M059J (cell line): ENCODE results near the gene MFSD6. TPM values are rescaled to one million over a fixed set of nuclear protein-coding genes. Genes with fewer than 3 reads are reported as not detected.
"Not testable (repeated sequence)": the region's sequence is repeated elsewhere in the genome, so short reads cannot be mapped to it uniquely, and the experiment has no call there.

Experiments used
- DNase-seq: peaks from one replicate; pipeline ENCODE4 v3.0.0-alpha.2; 2012; ENCODE audit warnings: low read depth
- total RNA-seq: library from RNA; depleted of rRNA; stranded (reverse); fragments of >200 nt; shearing (Covaris generic); gene quantifications from 2 replicates; pipeline ENCODE4 v1.2.3, GENCODE V29; 2014

MFSD6 gene
- total RNA-seq, 1 experiment from 2014 or later, result 27.4 TPM

DNA sequence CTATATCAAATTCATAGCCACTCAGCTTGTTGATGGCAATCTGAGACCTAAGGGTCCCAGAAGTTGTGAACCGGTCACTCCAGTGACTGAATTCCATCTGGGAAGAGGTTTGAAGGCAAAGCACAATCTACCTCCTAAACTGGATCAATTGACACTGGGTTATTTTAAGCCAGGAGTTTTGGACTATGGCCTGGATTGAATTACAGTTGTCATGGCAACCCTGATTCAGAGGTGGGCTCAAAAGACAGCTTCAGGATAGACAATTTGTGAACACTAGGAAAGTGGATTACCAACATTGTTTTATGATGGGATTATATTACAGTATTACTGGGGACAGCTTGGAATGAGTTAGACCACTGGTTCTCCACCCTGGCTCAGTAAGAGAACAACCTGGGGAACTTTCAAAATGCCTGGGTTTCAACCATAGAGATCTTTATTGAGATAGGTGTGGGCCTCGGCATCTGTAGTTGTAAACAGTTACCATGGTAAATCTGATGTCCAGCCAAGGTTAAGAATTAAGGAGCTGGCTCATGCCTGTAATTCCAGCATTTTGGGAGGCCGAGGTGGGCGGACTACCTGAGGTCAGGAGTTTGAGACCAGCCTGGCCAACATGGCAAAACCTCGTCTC is 58.8 kb downstream of the MFSD6 start:
- DNase-seq, result peak; percentile 84

DNA sequence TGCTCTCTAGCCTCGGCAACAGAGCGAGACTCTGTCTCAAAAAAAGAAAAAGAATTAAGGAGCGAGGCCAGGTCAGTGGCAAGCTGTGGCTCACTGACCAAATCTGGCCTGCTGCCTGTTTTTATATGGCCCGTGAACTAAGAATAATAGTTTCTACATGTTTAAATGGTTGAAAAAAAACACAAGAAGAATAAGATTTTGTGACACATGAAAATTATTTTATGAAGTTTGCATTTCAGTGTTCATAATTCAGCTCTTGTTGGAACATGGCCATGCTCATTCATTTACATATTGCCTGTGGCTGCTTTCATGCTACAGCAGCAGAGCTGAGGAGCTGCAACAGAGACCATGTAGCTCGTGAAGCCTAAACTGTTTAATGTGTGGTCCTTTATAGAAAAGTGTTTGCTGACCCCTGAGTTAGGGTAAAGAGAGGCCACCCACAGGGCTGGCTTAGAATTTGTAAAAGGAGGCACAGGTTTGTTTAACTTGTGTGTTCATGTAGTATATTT is 59.5 kb downstream of the MFSD6 start:
- peak; percentile 56 for DNase-seq

DNA sequence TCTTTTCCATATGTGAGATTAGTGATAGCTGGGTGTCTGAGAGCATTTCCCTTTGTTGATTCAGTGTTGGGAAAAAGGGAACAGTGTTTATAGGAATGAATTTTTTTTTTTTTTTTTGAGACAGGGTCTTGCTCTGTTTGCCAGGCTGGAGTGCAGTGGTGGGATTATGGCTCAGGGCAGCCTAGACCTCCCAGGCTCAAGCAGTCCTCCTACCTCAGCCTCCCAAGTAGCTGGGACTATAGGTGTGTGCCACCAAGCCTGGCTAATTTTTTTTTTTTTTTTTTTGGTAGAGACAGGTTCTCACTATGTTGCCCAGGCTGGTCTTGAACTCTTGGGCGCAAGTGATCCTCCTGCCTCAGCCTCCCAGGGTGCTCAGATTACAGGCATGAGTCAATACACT is 60.2 kb downstream of the MFSD6 start:
- peak; percentile 48 for DNase-seq

DNA sequence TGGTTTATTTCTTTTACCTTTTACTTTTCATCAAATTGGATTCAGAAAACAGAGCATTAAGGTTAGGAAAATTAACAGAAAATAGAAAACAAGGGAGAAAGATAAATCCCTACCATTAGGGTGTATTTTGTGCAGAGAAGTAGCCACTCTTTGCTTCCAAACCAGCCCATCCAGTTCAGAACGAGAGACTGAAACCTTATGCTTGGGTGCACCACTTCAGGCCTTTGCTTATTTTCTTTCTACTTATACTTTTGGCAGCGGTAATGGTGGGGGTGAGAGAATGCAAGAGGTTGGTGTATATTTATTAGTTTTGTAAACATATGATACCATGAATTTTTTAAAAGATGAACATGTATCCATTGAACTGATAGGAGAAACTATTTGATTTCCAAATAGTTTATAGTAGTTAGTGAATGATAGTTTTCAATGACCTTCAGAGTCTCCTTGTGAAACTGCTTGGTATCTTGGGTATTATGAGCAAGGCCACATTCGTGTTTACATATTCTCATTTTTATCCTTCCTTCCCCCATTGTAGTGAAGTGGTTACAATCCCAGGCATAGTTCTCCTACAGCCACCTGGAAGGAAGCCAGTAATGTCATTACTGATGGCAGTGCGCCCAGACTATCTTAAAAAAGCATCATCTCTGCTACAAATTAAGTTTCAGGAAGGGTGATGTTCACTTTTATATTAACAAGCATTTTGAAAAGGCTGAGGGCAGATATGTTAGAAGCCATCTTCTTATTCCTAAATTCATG is 60.8 kb downstream of the MFSD6 start:
- DNase-seq, result peak; percentile 95

DNA sequence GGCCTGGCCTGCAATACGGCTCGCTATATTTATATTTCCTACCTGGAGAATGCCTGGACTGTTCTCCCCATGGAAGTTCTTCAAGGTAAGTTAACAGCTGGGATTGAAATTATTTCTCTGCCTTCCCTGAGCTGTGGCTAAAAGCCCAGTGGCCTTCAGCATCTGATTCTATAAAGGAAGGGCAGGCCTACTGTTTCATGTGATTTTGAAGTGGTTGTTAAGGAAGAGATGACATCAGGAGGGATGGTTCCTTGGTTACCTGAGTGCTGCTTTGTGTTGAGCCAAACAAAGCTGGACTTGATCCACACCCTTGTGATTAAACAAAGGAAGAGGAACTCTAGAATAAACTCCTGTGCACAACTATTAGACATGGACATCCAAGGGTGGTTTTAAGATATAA is 61.6 kb downstream of the MFSD6 start:
- peak; percentile 91 for DNase-seq

DNA sequence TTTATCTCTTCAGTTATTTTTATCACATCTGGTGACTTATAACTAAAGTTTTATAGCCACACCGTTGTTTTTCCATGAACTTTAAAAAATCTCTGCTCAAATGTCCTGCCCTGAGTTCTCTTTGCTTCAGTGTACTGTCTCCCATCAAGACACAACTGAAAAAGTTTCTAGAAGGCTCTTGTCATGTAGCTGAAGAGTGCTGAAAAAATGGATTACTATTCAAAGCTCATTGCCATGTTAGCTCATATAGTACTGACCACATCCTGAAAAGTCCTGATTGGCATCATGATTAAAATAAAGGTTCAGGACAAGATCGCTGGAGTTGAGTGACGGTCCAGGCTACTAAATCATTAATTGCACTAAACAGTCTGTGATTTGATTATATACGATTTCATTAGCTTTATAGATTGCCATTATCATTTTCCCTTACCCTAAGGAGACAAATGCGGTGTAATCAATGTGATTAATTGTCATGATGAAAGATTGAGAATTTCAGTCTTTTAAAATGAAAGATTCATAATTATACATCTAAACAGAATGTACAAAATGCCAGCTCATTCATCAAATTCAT is 62.2 kb downstream of the MFSD6 start:
- DNase-seq, result no peak

DNA sequence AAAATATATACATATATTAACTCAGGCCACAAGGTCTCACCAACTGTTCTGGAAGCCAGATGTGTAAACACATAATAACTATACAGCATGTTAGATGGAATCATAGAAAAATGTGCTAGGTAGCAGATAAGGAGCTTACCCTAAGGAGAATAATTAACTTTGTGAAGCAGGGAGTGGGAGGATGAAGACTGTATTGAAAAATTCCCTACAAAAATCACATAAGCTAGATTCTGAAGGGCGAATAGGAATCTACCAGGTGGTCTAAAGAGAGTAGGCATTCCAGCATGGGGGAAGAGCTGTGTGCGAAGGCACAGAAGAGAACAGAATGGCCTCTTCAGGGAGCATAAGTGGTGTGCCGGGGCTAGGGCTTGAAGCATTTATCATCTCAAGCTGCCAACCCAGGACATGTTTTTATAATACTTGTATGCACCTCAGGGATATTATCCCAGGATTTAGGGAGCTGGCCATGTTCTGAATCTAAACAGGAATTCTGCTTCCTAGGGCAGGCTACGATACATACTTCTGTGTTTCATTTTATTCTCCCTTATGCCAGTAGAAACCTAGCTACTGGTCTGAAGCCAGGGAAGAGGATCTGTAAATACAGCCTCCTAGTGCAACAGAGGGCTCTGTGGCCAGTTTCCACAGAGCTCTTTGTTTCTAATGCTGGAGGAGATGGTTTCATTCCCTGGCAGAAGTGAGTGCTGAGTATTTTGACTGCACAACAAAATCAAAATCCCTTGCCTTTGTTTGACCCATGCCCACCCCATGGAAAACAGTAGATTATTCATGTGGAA is 69.7 kb downstream of the MFSD6 start:
- no peak for DNase-seq

DNA sequence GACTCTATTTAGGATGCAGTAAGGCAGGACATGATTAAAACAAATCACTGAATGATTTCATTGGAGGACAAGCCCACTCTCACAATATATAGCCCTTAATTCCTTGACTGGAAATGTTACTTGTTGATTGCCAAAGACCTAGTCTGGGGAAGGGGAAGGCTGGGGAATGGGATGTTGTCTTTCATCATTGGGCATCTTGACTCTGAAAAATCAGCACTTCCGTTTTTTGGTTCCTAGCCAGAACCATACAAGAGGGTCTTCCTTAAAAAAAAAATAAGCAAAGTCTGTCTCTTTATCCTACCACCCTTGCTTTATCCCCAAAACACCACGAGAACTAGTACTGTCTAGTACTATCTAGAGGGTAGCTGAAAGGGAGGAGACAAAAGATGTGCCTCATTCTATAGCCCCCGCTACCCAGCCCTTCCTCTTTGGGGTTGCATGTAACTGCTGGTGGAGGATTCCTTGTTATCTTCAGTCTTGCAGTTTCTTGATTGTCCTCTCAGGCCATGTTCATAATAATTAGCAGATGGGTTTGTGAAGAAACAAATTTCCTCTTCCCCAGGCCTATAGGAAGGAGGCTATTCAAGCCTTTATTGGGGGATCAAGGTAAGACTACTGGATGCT is 70.5 kb downstream of the MFSD6 start:
- no peak for DNase-seq

DNA sequence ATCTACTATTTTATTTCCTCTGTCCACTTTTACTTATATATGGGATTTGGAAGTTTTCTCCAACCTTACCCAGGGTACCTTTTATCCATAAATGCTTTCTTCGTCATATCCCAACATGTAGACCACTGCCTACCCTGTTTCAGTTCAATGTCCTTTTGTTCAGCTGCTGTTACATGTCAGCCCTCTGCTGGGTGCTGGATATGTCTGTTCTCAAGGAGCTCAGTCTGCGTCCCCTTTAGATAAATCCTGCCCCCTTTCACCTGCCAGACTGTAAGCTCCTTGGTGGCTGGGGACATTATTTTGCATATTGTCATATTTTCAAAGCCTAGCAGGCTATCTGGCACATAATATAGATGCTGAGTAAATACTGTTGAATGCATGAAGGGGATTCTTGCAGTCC is 73.2 kb downstream of the MFSD6 start:
- no peak for DNase-seq

DNA sequence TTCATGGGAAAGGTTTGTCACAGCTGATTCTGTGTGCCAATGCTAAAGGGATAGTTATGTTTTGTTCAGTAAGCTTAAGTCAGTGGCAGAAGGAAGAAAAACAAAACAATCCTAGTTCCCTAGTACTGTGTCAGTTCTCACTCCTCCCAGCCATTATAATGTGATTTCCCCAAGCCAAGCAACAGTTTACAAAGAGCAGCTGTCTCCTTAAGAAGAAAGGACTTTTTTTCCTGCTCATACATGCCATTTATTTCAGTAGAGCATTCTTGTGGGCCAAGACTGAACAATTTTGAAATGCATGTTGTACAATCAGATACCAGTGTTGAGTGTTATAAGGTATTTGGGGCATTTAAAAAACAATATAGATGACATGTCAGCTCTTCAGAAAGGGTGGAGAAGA is 74.3 kb downstream of the MFSD6 start:
- no peak for DNase-seq

DNA sequence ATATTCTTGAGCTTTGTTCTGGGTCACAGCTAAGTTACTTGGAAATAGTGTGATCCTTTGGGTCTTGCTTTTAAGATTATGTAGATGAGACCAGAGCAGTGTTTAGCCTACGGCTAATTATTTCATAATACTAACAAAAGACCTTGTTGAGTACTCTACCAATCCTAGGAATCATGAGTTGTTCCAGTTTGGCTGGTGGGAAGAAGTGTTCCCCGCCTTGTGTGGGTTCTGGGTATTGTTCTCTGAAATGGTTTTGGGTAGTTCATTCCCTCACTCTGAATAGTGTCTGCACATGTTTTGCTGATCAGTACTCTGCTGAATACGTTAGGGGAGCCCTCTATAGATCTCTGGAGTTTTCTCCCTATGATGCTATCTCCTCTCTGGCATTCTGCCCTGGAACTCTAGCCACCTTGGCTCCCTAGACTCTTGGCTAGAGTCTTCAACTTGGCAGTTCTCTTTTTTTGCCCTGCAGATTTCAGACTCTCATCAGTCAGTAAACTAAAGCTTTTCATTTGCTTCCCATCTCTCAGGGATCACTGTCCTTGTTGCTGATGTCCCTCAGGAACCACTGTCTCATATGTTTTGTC is 78.0 kb downstream of the MFSD6 start:
- peak; percentile 18 for DNase-seq

DNA sequence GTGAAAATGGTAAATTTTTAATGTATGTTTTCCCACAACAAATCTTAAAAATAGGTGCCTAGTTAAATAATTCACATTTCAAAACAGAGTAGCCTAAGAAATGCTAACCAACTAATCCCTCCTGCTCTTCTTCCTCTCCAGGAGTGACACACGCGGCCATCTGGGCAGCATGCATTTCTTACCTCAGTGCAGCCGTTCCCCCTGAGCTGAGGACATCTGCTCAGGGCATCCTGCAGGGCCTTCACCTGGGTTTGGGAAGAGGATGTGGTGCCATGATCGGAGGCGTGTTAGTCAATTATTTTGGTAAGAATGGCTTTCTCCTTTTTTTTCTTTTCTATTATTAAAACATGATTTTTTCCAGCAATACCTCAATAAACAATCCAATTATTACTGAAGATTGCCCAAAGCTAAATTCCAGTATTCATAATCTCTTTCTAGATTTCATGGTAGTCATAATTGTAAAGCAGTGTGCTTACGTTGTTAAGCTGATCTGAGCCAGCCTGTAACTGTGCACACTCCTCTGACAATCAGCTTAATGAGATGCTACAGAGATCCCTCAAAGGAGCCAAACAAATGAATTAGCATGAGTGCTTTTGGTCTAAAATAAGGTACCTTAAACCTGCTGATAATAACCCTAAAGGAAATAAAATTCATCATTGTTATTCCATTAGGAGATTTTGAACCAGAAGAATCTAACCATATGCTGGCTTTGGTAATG is 80.5 kb downstream of the MFSD6 start:
- no peak for DNase-seq

DNA sequence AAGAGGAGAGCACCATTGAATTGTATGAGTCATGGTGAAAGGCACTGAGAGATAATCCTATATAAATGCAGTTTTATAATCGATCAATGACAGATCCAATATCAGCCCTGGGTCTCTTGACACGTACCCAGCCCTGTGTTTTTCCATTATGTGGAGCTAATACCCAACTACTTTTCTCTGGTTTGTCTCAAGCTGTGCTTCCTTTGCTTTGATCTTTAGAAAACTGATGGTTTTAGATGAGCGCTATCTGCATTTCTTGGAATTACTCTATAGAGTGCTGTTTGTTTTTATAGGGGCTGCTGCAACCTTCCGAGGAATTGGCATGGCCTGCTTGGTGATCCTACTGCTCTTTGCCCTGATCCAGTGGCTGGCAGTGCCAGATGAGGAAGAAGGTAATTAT is 81.3 kb downstream of the MFSD6 start:
- no peak for DNase-seq

DNA sequence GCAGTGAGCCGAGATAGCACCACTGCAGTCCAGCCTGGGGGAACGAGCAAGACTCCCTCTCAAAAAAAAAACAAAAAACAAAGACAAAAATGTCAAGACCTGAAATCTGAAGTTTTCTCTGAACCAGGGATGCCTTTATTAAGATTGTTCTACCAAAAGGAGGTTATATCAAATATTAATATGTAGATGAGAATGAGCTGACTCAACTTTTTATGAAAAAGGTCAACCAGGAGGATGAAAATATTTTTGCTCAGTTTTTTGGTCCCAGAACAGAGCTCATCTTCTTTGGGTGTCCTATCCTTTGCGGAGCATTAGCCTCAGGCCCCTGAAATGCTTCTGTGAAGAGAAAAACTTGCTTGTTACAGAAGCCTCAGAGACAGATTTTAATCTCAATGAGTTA is 82.3 kb downstream of the MFSD6 start:
- no peak for DNase-seq

DNA sequence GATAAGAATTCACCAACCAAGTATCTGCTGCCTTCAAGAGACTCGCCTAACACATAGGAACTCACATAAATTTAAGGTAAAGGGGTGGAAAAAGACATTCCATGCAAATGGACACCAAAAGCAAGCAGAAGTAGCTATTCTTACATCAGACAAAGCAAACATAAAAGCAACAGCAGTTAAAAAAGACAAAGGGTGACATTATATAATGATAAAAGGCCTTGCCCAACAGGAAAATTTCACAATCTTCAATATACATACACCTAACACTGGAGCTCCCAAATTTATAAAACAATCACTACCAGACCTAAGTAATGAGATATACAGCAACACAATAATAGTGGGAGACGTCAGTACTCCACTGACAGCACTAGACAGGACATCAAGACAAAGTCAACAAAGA is 84.9 kb downstream of the MFSD6 start:
- DNase-seq, result no peak

DNA sequence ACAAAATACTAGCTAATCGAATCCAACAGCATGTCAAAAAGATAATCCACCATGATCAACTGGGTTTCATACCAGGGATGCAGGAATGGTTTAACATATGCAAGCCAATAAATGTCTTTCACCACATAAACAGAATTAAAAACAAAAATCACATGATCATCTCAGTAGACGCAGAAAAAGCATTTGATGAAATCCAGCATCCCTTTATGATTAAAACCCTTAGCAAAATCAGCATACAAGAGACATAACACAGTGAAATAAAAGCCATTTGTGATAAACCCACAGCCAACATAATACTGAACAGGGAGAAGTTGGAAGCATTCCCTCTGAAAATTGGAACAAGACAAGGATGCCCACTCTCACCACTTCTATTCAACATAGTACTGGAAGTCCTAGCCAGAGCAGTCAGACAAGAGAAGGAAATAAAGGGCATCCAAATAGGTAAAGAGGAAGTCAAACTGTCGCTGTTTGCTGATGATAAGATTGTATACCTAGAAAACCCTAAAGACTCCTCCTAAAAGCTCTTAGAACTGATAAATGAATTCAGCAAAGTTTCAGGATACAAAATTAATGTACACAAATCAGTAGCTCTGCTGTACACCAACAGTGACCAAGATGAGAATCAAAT is 86.6 kb downstream of the MFSD6 start:
- DNase-seq, result not testable (repeated sequence)

DNA sequence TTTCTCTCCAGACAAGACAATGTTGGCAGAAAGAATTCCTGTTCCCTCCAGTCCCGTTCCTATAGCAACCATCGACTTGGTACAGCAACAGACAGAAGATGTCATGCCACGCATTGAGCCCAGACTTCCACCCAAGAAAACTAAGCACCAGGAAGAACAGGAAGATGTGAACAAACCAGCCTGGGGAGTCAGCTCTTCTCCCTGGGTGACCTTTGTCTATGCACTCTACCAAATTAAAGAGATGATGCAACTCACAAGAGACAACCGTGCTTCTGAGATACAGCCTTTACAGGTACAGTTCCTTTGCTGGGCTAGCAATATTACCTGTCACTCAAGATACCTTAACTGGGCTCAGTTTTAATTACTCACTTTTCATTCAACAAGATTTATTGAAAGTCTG is 89.3 kb downstream of the MFSD6 start:
- peak; percentile 36 for DNase-seq

DNA sequence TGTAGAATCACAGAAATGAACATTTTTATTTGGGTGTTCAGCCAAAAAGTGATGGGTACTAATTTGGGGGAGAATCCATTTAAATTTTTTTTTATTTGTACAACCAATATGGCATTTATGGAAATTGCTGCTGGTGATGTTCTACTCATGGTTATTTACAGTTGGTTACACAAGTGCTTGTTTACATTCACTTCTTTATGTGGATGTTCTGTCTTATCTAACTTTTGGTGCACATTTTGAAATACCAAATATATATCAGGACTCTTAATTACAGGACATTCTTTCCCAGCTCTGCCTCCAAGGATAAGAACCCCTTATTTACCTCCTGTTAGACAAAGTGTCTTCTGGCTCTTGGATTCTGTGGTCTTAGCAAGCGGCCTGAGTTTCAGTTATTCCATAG is 91.1 kb downstream of the MFSD6 start:
- no peak for DNase-seq

DNA sequence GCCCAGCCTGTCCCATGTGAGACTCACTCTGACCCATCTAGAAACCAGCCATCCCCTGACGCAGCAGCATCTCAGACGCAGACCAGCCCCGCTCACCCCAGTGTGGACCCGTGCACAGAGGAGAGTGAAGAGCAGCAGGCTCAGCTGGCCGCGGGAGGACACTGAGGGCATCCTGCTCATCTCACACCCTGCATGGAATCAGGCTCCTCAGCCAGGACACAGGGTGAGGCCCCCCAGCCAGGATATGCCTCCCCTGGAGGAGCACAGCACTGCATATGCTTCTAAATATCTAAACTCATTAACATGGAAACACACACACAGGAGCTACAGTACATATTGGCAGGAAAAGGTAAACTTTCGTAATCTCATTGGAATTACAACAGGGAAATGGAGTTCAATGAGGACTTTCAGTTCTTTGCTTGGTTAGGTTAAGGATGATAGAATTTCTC is 91.9 kb downstream of the MFSD6 start:
- no peak for DNase-seq

DNA sequence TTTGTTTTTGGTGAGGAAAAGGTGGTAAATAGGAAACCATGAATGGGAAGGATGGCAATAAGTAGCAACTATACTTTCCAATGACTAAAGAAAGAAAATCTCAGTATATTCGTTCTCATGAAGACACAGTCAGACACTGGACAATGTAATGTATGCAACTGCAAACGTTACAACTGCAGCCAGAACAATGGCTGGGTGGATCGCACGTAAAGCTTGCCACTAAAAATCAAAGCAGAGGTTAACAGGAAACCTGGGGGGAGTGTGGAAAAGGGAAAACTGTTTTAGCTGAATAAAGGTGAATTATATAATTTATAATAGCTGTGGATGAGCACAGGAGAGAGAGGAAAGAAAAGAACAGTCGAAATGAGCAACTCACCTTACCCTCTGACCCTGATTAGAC is 93.1 kb downstream of the MFSD6 start:
- no peak for DNase-seq
